CD4-positive, alpha-beta T cell treated with Interferon gamma for 1 hour (primary cell): ENCODE data around the gene TNN.
"Not testable (repeated sequence)": the region's sequence is repeated elsewhere in the genome, so short reads cannot be mapped to it uniquely, and the experiment has no call there.

Experiments
- DNase-seq: peaks from one replicate; pipeline ENCODE4 v3.0.0-alpha.2; 2020

The TNN gene

DNA sequence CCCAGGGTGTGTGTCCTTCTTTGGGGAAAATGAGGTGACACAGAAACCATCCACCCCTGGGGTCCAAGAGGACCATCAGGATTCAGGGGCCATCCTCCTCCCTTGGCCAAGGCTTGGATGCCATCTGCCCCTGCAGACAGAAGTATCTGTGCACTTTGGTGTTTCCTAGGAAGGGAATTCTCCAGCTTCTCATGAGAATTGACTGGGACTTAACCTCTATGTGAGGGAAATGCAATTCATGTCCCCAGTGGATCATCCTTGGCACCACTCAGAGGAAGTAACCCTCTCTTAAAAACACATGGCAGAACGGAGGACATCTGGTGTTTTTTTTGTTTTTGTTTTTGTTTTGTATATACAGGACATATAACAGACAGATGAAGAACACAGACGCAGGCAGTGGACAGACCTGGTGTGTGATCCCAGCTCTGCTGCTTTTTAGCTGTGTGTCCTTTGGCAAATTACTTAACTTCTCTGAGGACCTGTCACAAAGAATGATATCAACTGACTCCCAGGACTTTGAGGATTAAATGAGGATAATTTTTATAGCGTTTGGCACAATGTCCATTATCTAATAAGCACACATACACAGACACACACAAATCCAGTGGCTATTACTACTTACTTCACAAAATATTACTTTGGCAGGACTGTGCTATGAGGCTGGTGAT, 3.8 kb downstream of the TNN start:
- no peak for DNase-seq

GRCh38 chr1:175072099-175072951, 4.7 kb downstream of the TNN start:
- no peak for DNase-seq

GRCh38 chr1:175073061-175073460, 5.4 kb downstream of the TNN start:
- DNase-seq, result no peak

DNA sequence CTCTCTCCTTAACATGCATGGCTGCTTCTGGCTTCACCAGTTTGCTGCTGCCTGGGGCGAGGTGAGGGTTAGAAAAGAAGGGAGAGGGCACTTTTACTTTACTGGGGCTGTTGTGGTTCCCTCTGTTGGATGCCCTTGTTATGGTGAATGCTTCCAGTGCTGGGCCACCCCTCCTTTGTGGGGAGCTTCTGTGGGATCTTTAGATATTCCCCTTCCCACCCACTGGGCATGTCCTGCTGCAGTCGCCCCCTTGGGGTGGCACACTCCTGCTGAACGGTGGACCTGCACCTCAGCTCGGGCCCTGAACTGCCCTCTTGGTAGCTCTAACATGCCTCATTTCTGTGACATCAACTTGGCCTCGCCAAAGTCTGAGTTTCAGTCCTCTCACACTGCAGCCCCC, 6.0 kb downstream of the TNN start:
- no peak for DNase-seq

GRCh38 chr1:175075572-175076568, 8.2 kb downstream of the TNN start:
- DNase-seq, result no peak

DNA sequence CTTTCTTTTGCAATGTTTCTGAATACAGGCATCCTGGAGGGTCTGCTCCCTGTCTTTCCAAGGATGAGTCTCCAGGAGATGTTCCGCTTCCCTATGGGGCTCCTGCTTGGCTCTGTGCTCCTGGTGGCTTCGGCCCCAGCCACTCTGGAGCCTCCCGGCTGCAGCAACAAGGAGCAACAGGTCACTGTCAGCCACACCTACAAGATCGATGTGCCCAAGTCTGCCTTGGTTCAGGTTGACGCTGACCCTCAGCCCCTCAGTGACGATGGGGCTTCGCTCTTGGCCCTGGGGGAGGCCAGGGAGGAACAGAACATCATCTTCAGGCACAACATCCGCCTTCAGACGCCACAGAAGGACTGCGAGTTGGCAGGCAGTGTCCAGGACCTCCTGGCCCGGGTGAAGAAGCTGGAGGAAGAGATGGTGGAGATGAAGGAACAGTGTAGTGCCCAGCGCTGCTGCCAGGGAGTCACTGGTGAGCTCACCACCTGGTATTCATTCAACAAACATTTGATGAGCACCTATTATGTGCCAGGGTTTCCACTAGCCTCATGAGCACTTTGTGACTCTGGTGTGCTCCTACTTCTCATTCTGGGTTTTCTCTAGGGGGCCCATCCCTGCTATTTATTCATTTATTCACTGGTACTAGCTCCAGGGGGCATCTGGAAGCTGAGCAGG, 9.9 kb downstream of the TNN start:
- no peak for DNase-seq

DNA sequence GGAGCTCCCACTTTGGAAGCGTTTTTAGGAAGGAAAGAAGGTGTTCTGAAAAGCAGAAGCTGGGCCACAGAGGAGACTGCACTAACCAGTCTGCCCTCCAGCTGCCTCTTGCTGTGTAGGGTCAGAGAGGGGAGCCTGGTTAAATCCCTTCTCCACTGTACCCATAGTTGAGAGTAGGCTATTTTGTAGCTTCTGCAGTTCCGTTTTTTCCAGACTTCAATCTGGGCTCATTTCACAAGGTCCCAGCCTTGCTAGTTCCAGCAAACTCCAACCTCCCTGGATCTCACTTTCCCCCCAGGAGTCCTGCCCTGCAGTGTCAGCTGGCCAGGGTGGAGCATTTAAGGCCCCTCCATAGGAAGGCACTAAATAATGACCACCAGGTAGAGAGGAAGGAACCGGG, 11.0 kb downstream of the TNN start:
- no peak for DNase-seq

DNA sequence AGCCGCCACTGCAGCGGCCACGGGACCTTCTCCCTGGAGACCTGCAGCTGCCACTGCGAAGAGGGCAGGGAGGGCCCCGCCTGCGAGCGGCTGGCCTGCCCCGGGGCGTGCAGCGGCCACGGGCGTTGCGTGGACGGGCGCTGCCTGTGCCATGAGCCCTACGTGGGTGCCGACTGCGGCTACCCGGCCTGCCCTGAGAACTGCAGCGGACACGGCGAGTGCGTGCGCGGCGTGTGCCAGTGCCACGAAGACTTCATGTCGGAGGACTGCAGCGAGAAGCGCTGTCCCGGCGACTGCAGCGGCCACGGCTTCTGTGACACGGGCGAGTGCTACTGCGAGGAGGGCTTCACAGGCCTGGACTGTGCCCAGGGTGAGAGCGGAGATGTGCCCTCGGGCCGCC, 11.7 kb downstream of the TNN start:
- no peak for DNase-seq

GRCh38 chr1:175080030-175080429, 12.4 kb downstream of the TNN start:
- no peak for DNase-seq

DNA sequence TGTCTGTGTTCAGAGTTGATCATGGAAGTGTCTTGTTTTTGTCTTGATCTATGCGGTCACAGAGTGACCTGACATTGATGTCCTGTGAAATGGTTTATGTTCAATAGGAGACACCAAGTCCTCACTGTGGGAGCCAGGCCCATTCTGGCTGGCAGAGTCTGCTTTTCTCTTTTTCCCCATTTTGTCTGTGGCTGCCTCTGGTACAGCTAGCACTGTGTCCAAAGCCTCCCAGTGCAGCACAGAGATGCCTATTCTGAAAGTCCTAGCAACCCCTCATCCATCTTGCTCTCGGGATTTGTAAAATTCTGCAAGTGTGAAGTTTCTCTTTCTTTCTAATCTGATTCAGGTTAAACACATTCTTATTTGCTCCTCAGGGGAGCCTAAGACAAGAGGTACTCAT, 14.3 kb downstream of the TNN start:
- no peak for DNase-seq

- DNase-seq, result no peak
Observed at GRCh38 chr1:175088525-175088951, 20.9 kb downstream of the TNN start.

DNA sequence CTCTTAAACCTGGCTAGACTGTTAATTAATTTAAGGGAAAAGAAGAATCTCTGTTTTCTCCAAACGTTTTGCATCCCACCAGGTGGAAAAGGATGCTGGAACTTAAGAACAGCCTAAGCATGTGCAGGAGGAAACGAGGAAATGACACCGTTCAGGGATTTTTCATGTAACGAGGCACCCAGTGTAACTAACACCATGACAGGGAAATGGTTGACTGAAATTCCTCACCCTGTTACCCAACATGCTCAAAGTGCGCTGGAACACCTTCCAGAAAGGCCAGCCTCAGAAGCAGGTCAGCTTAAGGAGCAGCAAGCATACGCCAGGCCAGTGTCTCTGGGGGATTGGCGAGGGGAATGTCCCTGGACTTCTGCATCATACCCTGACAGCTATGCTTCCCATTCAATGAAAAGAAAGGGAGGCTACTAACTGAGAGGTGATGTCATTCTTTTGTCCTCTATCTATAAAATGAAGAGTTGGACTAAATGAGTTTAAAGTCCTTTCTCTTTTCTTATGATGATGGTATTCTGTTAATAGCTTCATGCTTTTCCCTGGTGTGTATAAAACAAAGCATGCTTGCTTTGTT, 21.6 kb downstream of the TNN start:
- DNase-seq, result no peak

GRCh38 chr1:175090780-175091179, 23.1 kb downstream of the TNN start:
- DNase-seq, result no peak

DNA sequence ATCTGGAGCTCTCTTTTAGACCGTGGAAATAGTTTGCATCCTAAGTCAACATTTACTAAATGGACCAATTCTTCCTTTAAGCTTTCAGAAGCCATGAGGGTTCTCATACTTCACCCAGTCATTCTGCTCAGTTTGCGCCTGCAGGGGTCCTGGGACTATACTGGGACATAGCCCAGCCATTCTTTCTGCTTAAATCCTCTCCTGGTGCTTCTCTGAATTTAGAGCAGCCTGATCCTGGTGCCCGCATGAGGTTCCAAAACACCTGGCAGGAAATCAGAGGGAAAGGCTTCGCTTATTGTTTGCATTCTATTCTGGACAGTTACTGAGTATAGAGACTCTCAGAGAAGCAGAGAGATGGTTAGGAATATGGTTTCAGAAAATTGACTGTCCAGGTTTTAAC, 27.0 kb downstream of the TNN start:
- no peak for DNase-seq

- DNase-seq, result no peak
Observed at GRCh38 chr1:175095069-175095468, 27.4 kb downstream of the TNN start.

DNA sequence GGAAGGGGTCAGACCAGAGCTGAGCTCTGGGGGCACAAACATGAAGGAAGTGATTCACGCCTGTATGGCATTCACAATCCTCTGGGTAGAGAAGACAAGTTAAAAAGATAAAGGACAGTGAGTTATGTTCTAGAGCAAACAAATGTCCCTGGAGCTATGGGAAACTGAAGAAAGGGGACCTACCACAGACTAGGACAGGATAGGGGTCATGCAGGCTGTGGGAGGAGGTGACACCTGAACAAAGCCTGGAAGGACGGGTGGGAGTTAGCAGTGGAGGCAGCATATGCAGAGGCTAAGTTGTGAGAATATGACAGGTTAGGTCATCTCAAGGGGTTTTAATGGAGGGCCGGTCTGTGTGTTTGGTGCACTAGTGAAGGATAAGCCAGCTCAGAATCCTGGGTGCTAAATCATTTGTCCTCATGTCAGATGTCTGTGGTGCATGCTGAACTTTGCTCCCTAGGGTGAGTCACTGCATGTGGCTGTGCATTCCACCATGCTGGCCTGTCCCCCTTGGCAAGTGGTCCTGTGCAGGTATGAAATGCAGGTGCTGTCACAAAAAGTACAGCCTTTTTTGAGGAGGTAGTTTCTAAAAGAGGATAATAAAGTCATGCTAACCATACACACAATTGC, 28.5 kb downstream of the TNN start:
- DNase-seq, result no peak

DNA sequence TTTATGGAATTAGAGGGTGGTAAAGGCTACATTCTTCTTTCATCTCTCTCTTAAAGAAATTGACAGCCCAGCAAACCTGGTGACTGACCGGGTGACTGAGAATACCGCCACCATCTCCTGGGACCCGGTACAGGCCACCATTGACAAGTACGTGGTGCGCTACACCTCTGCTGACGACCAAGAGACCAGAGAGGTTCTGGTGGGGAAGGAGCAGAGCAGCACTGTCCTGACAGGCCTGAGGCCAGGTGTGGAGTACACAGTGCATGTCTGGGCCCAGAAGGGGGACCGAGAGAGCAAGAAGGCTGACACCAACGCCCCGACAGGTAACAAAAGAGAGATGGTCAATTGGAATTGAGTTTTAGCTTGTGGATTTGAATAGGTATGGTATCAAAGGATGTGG, 29.7 kb downstream of the TNN start:
- DNase-seq, result no peak

- DNase-seq, result no peak
Observed at GRCh38 chr1:175099916-175100315, 32.3 kb downstream of the TNN start.

DNA sequence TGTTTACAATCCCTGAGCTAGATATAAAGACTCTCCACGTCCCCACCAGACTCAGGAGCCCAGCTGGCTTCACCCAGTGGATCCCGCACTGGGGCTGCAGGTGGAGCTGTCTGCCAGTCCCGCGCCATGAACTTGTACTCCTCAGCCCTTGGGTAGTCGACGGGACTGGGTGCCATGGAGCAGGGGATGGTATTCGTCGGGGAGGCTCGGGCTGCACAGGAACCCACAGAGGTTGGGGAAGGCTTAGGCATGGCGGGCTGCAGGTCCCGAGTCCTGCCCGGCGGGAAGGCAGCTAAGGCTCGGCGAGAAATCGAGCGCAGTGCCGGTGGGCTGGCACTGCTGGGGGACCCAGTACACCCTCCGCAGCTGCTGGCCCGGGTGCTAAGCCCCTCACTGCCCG, 34.5 kb downstream of the TNN start:
- DNase-seq, result not testable (repeated sequence)

DNA sequence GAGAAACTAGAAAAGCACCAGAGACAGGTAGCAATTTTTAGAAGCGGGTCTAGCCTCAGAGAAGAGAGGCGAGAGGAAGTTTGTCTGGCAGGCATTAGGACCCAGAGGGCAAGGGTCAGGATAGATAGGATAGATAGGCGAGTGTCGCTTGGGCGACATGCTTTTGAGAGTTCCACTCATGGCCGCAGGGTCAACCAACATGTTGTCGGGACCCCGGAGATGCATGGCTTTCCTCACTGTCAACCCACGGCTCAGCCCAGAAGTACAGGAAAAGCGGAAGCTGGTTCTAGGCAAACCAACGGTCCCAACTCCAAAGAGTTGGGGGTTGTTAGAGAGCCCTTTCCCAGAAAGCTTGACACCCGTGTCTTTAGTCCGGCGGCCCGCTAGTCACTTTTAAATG, 38.9 kb downstream of the TNN start:
- not testable (repeated sequence) for DNase-seq

GRCh38 chr1:175108331-175108820, 40.7 kb downstream of the TNN start:
- DNase-seq, result not testable (repeated sequence)

DNA sequence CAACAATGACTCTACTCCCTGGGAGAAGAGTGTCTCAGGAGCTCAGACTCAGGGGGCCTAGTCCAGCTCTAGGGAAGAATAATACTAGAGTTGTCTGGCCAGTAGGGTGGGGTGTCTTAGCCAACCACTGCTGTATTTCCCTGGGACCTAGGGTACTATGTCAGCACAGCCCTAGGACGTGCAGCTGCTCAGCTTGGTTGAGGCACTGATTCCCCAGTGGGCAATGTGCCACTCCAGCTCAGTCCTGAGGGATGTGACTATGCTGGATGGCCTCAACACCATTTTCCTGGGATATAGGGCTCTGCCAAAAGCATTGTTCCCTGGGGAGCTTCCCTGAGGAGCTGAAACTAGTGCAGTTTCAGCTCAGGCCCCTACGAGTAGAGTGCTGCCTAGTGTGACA, 47.4 kb downstream of the TNN start:
- DNase-seq, result no peak
